NCI-H2171 treated with DMSO at 0.1 percent for 48 hours (cell line): ENCODE data around the gene MPHOSPH9.

Experiments
- DNase-seq: peaks from one replicate; lab custom pipeline; 2025; lab: John Stamatoyannopoulos, UW

The MPHOSPH9 gene

GRCh38 chr12:123126294-123127181 is 106.4 kb downstream of the MPHOSPH9 start:
- DNase-seq = no peak

GRCh38 chr12:123122626-123123025 is 110.3 kb downstream of the MPHOSPH9 start:
- no peak for DNase-seq

- no peak for DNase-seq
These were observed 111.3 kb downstream of the MPHOSPH9 start for GRCh38 chr12:123121670-123122069.

GRCh38 chr12:123120452-123121166 is 112.3 kb downstream of the MPHOSPH9 start:
- peak; percentile 30 for DNase-seq

- no peak for DNase-seq
These were observed 113.1 kb downstream of the MPHOSPH9 start for GRCh38 chr12:123119808-123120207.

- DNase-seq = no peak
These were observed 114.4 kb downstream of the MPHOSPH9 start for GRCh38 chr12:123118497-123118896.

- no peak for DNase-seq
These were observed 117.4 kb downstream of the MPHOSPH9 start for GRCh38 chr12:123115409-123116121.

GRCh38 chr12:123114304-123115083 is 118.4 kb downstream of the MPHOSPH9 start:
- no peak for DNase-seq

GRCh38 chr12:123113026-123113425 is 119.9 kb downstream of the MPHOSPH9 start:
- no peak for DNase-seq

GRCh38 chr12:123111498-123112165 is 121.3 kb downstream of the MPHOSPH9 start:
- DNase-seq = no peak

- no peak for DNase-seq
These were observed 123.6 kb downstream of the MPHOSPH9 start for GRCh38 chr12:123109319-123109772.

GRCh38 chr12:123108682-123109066 is 124.3 kb downstream of the MPHOSPH9 start:
- DNase-seq = no peak

GRCh38 chr12:123107926-123108681 is 124.8 kb downstream of the MPHOSPH9 start:
- no peak for DNase-seq

- no peak for DNase-seq
These were observed 126.1 kb downstream of the MPHOSPH9 start for GRCh38 chr12:123106640-123107359.

- peak; percentile 61 for DNase-seq
These were observed 127.6 kb downstream of the MPHOSPH9 start for GRCh38 chr12:123105211-123105826.

GRCh38 chr12:123104809-123105208 is 128.1 kb downstream of the MPHOSPH9 start:
- DNase-seq = no peak
